Measurements from ENCODE around the gene AGK. TPM values are rescaled to one million over a fixed set of nuclear protein-coding genes. Genes with fewer than 3 reads are reported as not detected.

AGK gene
- polyA plus RNA-seq, 2 of the 4 experiments (the other 2 are of a cell fraction) = 29.6 to 63.5 TPM

GRCh38 chr7:141527076-141527475 lies 24.1 kb upstream of the AGK start:
- FAIRE-seq = no peak
- TF ChIP-seq HEYL (CRISPR knock-in tag; IDR thresholded peaks at IDR 0.05) (no peak), NPAS2 (CRISPR knock-in tag; IDR thresholded peaks at IDR 0.05; ENCODE audit: borderline replicate concordance) (no peak)
- no peaks in the 10 kb centered on the region for H3K9me3 ChIP-seq
- no peak overlapping the region for H3K27ac ChIP-seq
- no peaks in the 10 kb centered on the region for H3K4me1 ChIP-seq
- DNase-seq (ENCODE audit: low read depth in 1 of 2, low spot score in 1 of 2) = peak in 1 of 2 experiments; percentile 19
- WGBS (ENCODE audit: missing lambda C conversion rate) = 19% methylated on average over 4 of the region's 4 CpGs
- peak; percentile 47 to 79; a peak in 3 of 6 replicates for ATAC-seq
- no peak overlapping the region for H3K4me3 ChIP-seq
- ChIA-PET CTCF (no interaction called here), POLR2A (no interaction called here)
- no peak overlapping the region for H3K4me2 ChIP-seq

GRCh38 chr7:141528399-141528798 lies 22.8 kb upstream of the AGK start:
- FAIRE-seq (no peak), DNase-seq (ENCODE audit: low read depth in 1 of 2, low spot score in 1 of 2) (no peak), ATAC-seq (no peak)
- Histone ChIP-seq H3K4me2 (no peak overlapping the region), H3K27ac (no peak overlapping the region), H3K9me3 (no peaks in the 10 kb centered on the region), H3K4me3 (no peak overlapping the region), H3K4me1 (no peaks in the 10 kb centered on the region)
- 86% methylated on average over 3 of the region's 3 CpGs for WGBS (ENCODE audit: missing lambda C conversion rate)
- no peak for TF ChIP-seq MAZ (IDR thresholded peaks at IDR 0.05; ENCODE audit: borderline replicate concordance, low read depth, low read length)
- TF ChIP-seq MAFK (IDR thresholded peaks at IDR 0.05; ENCODE audit: partially characterized antibody) = peak; percentile 24
- no peak for TF ChIP-seq RNF2 (IDR thresholded peaks at IDR 0.05; ENCODE audit: borderline replicate concordance, low read depth)
- ChIA-PET POLR2A (no interaction called here), CTCF (interaction anchor here (1.4 kb wide), 1 partner anchor 121 kb away, joined by 6 read pairs; no protein-coding TSS in a partner anchor)

- Histone ChIP-seq H3K9me3 (no peaks in the 10 kb centered on the region), H3K4me2 (peak overlapping the region; percentile 29; the same call in 2 of the 3 replicates), H3K27ac (no peak overlapping the region), H3K4me3 (no peak overlapping the region), H3K4me1 (no peaks in the 10 kb centered on the region)
- FAIRE-seq (peak; percentile 77), DNase-seq (ENCODE audit: low read depth in 1 of 2, low spot score in 1 of 2) (peak; percentile 66 to 75), ATAC-seq (peak; percentile 87 to 97)
- CTCF ChIA-PET = interaction anchor here (0.6 to 2.8 kb wide), 34 partner anchors 9 to 872 kb away, joined by 3 to 35 read pairs (median 4); partner anchors contain the start of gene AGK
- 23% methylated on average over 11 of the region's 11 CpGs for WGBS (ENCODE audit: missing lambda C conversion rate)
- POLR2A ChIA-PET = no interaction called here
- TF ChIP-seq CTCF (IDR thresholded peaks at IDR 0.05) (peak; percentile 91), SMC3 (IDR thresholded peaks at IDR 0.05) (peak; percentile 78), RAD21 (conservative IDR thresholded peaks at IDR 0.05 in 1 of 2, IDR thresholded peaks at IDR 0.05 in 1 of 2) (peak; percentile 88 to 92), MAZ (IDR thresholded peaks at IDR 0.05; ENCODE audit: borderline replicate concordance, low read depth, low read length) (no peak), E2F6 (IDR thresholded peaks at IDR 0.05; ENCODE audit: borderline replicate concordance, low read depth) (no peak)
Observed at GRCh38 chr7:141533149-141533949, 17.9 kb upstream of the AGK start.

- 41% methylated on average over 9 of the region's 9 CpGs for WGBS (ENCODE audit: missing lambda C conversion rate)
- Histone ChIP-seq H3K4me3 (no peak overlapping the region), H3K27ac (no peak overlapping the region), H3K4me1 (no peaks in the 10 kb centered on the region), H3K4me2 (no peak overlapping the region), H3K9me3 (no peaks in the 10 kb centered on the region)
- FAIRE-seq = no peak
- CTCF ChIA-PET = interaction anchor here (0.9 to 2.8 kb wide), 5 partner anchors 14 to 724 kb away, joined by 3 to 19 read pairs (median 4); no protein-coding TSS in a partner anchor
- POLR2A ChIA-PET = no interaction called here
- TF ChIP-seq EHMT2 (IDR thresholded peaks at IDR 0.05; ENCODE audit: low read depth) = no peak
- ATAC-seq = no peak
- no peak for DNase-seq (ENCODE audit: low read depth in 1 of 2, low spot score in 1 of 2)
Observed at GRCh38 chr7:141534757-141535737, 16.2 kb upstream of the AGK start.

Measured in A549 (cell line).